HG03064 (cell line): Measurements from ENCODE around the gene SLC15A4.
"Not testable (repeated sequence)": the region's sequence is repeated elsewhere in the genome, so short reads cannot be mapped to it uniquely, and the experiment has no call there.

Experiments
- ATAC-seq: cut with Tn5 transposase; IDR thresholded peaks from one replicate; pipeline ENCODE4 v1.9.1; 2021; ENCODE audit warnings: low read depth; ENCODE audit not compliant: unreplicated experiment

Gene SLC15A4

GRCh38 chr12:128823916-128824839 is at the start of gene SLC15A4:
TSS of gene SLC15A4 (minus strand) at chr12:128823958. CDS start at chr12:128823943, 15 bp downstream.
- peak; percentile 74 for ATAC-seq

GRCh38 chr12:128872303-128872702 is 48.5 kb upstream of the SLC15A4 start:
- no peak for ATAC-seq

- ATAC-seq, result peak; percentile 67
Observed at GRCh38 chr12:128871516-128871892, 47.7 kb upstream of the SLC15A4 start.

GRCh38 chr12:128867466-128867865 is 43.7 kb upstream of the SLC15A4 start:
- ATAC-seq, result no peak

GRCh38 chr12:128864516-128865186 is 40.9 kb upstream of the SLC15A4 start:
- ATAC-seq, result no peak

- no peak for ATAC-seq
Observed at GRCh38 chr12:128863957-128864356, 40.2 kb upstream of the SLC15A4 start.

- ATAC-seq, result no peak
Observed at GRCh38 chr12:128861226-128862016, 37.7 kb upstream of the SLC15A4 start.

- no peak for ATAC-seq
Observed at GRCh38 chr12:128859311-128859710, 35.6 kb upstream of the SLC15A4 start.

GRCh38 chr12:128857133-128857763 is 33.5 kb upstream of the SLC15A4 start:
- ATAC-seq, result no peak

GRCh38 chr12:128856791-128857078 is 33.0 kb upstream of the SLC15A4 start:
- ATAC-seq, result no peak

- no peak for ATAC-seq
Observed at GRCh38 chr12:128856035-128856790, 32.5 kb upstream of the SLC15A4 start.

- peak; percentile 49 for ATAC-seq
Observed at GRCh38 chr12:128853600-128854197, 29.9 kb upstream of the SLC15A4 start.

GRCh38 chr12:128852885-128853599 is 29.3 kb upstream of the SLC15A4 start, which contains the start of gene GLT1D1:
TSS of gene GLT1D1 (plus strand) at chr12:128853478. CDS start at chr12:128853582, 104 bp downstream.
- ATAC-seq, result peak; percentile 46

- ATAC-seq, result no peak
Observed at GRCh38 chr12:128852026-128852698, 28.4 kb upstream of the SLC15A4 start.

GRCh38 chr12:128851429-128851828 is 27.7 kb upstream of the SLC15A4 start:
- ATAC-seq, result not testable (repeated sequence)

- no peak for ATAC-seq
Observed at GRCh38 chr12:128850400-128850799, 26.6 kb upstream of the SLC15A4 start.

- not testable (repeated sequence) for ATAC-seq
Observed at GRCh38 chr12:128849806-128850205, 26.0 kb upstream of the SLC15A4 start.

GRCh38 chr12:128848371-128848770 is 24.6 kb upstream of the SLC15A4 start:
- no peak for ATAC-seq
